ENCODE data around the gene KRT32. TPM values are rescaled to one million over a fixed set of nuclear protein-coding genes. Genes with fewer than 3 reads are reported as not detected.

The KRT32 gene
- total RNA-seq, 1 donor from 2014 or later, result not detected

DNA sequence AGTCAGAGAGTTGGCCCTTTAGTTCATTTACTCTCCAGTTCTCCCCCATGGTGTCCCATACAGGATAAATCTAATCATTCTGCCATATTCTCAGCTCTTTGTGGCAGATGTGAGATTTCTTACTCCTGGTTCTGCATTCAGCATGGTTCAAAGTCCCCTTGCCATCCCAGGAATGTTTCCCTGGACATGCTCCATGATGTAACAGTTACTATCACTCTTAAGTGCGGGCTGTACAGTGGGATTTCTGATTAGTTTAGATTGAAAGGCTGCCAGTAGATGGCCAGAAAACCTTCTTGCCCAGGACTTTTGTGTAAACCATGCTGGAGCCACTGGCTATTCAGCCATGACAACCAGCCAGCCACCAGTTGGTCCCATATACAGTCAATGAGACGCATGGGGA lies 53.2 kb downstream of the KRT32 start:
- no peaks in the 10 kb centered on the region for H3K9me3 Mint-ChIP-seq
- no peak overlapping the region for H3K27ac Mint-ChIP-seq
- no peak overlapping the region for H3K4me3 Mint-ChIP-seq
- no peak for DNase-seq (ENCODE audit: low spot score)
- peaks cover 10% of the 10 kb centered on the region for H3K27me3 Mint-ChIP-seq (ENCODE audit: insufficient read depth)
- intact Hi-C loops (cut with micrococcal nuclease), result no loop called here
- peaks cover 4% of the 10 kb centered on the region for H3K4me1 Mint-ChIP-seq (ENCODE audit: low read depth)
- no peaks in the 10 kb centered on the region for H3K36me3 Mint-ChIP-seq (ENCODE audit: low read depth)

GRCh38 chr17:41413353-41413957 lies 53.7 kb downstream of the KRT32 start:
- intact Hi-C loops (cut with micrococcal nuclease), result no loop called here
- H3K27ac Mint-ChIP-seq, result no peak overlapping the region
- H3K27me3 Mint-ChIP-seq (ENCODE audit: insufficient read depth), result peaks cover 10% of the 10 kb centered on the region
- H3K9me3 Mint-ChIP-seq, result no peaks in the 10 kb centered on the region
- H3K4me1 Mint-ChIP-seq (ENCODE audit: low read depth), result peaks cover 7% of the 10 kb centered on the region
- no peaks in the 10 kb centered on the region for H3K36me3 Mint-ChIP-seq (ENCODE audit: low read depth)
- no peak overlapping the region for H3K4me3 Mint-ChIP-seq
- no peak for DNase-seq (ENCODE audit: low spot score)

DNA sequence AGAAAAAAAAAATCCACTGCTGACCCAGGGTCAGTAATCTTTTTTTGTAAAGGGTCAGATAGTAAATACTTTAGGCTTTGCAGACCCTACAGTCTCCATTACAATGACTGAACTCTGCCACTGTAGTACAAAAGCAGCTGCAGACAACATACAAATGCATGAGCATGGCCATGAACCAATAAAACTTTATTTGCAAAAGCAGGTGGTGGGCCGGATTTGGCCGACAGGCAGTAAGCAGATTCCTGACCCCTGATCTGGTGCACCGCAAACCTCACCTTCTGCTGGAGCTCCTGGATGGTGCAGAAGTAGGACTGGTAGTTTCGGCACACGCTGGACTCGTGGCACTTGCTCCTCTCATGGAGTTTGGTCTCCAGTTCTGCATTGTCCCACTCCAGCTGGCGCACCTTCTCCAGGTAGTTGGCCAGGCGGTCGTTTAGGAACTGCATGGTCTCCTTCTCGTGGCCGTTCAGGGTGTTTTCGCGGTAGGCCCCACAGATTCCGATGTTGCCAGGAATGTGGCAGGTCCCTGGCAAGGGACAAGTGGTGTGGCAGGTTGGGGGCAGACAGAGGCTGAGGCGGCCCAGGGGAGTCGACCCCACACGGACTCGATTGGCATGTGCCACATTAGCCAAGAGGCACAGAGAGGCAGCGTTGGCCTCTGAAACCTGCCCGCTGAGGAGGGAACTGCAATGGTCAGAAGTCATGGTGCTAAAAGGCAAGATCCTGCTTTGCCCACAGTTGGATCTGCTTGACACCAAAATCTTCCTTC lies 55.9 kb downstream of the KRT32 start:
- DNase-seq (ENCODE audit: low spot score), result no peak
- peaks cover 7% of the 10 kb centered on the region for H3K4me1 Mint-ChIP-seq (ENCODE audit: low read depth)
- no peak overlapping the region for H3K4me3 Mint-ChIP-seq
- intact Hi-C loops (cut with micrococcal nuclease), result no loop called here
- H3K9me3 Mint-ChIP-seq, result no peaks in the 10 kb centered on the region
- no peak overlapping the region for H3K27ac Mint-ChIP-seq
- H3K36me3 Mint-ChIP-seq (ENCODE audit: low read depth), result no peaks in the 10 kb centered on the region
- H3K27me3 Mint-ChIP-seq (ENCODE audit: insufficient read depth), result peaks cover 10% of the 10 kb centered on the region

Other genes with a start within 250 kb of the KRT32 start
- gene KRTAP9-2, start 240.7 kb downstream of the KRT32 start, total RNA-seq, result not detected in 2 replicates
- gene KRTAP9-3, start 234.9 kb downstream of the KRT32 start, total RNA-seq, result not detected in 2 replicates
- gene KRTAP9-8, start 229.4 kb downstream of the KRT32 start, total RNA-seq, result not detected in 2 replicates
- gene KRTAP9-4, start 217.7 kb downstream of the KRT32 start, total RNA-seq, result not detected in 2 replicates
- not detected in 2 replicates for gene KRTAP9-9, start 212.0 kb downstream of the KRT32 start, total RNA-seq
- gene KRTAP9-6, start 202.0 kb downstream of the KRT32 start, total RNA-seq, result not detected in 2 replicates
- not detected in 2 replicates for gene KRTAP9-7, start 191.7 kb downstream of the KRT32 start, total RNA-seq
- not detected in 2 replicates for gene KRTAP29-1, start 164.5 kb downstream of the KRT32 start, total RNA-seq
- not detected in 2 replicates for gene KRTAP16-1, start 158.1 kb downstream of the KRT32 start, total RNA-seq
- gene KRTAP17-1, start 151.7 kb downstream of the KRT32 start, total RNA-seq, result not detected in 2 replicates
- gene KRT33A, start 116.6 kb downstream of the KRT32 start, total RNA-seq, result not detected in 2 replicates
- gene KRT33B, start 97.6 kb downstream of the KRT32 start, total RNA-seq, result not detected in 2 replicates
- not detected in 2 replicates for gene KRT34, start 85.1 kb downstream of the KRT32 start, total RNA-seq
- gene KRT31, start 69.8 kb downstream of the KRT32 start, total RNA-seq, result not detected in 2 replicates
- not detected in 2 replicates for gene KRT37, start 42.8 kb downstream of the KRT32 start, total RNA-seq
- not detected in 2 replicates for gene KRT38, start 26.4 kb downstream of the KRT32 start, total RNA-seq
- not detected in 2 replicates for gene KRT35, start 13.8 kb upstream of the KRT32 start, total RNA-seq
- not detected in 2 replicates for gene KRT36, start 22.5 kb upstream of the KRT32 start, total RNA-seq
- gene KRT13, start 38.2 kb upstream of the KRT32 start, total RNA-seq, result not detected in 2 replicates
- gene KRT15, start 51.5 kb upstream of the KRT32 start, total RNA-seq, result not detected in 2 replicates
- gene KRT19, start 60.9 kb upstream of the KRT32 start, total RNA-seq, result not detected in 2 replicates
- gene KRT9, start 104.7 kb upstream of the KRT32 start, total RNA-seq, result not detected in 2 replicates
- gene KRT14, start 119.5 kb upstream of the KRT32 start, total RNA-seq, result not detected in 2 replicates
- not detected in 2 replicates for gene KRT16, start 145.4 kb upstream of the KRT32 start, total RNA-seq
- gene KRT17, start 157.2 kb upstream of the KRT32 start, total RNA-seq, result 0.24 TPM in 1 of 2 replicates, not detected in the other
- 876 and 893 TPM in 2 replicates for gene EIF1, start 221.5 kb upstream of the KRT32 start, total RNA-seq
- not detected in 2 replicates for gene GAST, start 244.9 kb upstream of the KRT32 start, total RNA-seq